ENCODE measurements around the gene CPXM2.
A peak's percentile ranks its signal among the peaks of the same experiment; 100 is the strongest.

Gene CPXM2

GRCh38 chr10:123865350-123865749 lies 26.3 kb downstream of the CPXM2 start:
- DNase-seq: no peak
- Histone ChIP-seq H3K4me1 (peaks cover 0 to 83% (median 33%) of the 10 kb centered on the region in 4 donors), H3K27me3 (no peaks in the 10 kb centered on the region), H3K9me3 (no peaks in the 10 kb centered on the region), H3K4me3 (no peak overlapping the region), H3K27ac (peak overlapping the region; percentile 83 to 87), H3K36me3 (peaks cover 0 to 5% (median 0%) of the 10 kb centered on the region in 3 donors)
- TF ChIP-seq, protein P1, sequence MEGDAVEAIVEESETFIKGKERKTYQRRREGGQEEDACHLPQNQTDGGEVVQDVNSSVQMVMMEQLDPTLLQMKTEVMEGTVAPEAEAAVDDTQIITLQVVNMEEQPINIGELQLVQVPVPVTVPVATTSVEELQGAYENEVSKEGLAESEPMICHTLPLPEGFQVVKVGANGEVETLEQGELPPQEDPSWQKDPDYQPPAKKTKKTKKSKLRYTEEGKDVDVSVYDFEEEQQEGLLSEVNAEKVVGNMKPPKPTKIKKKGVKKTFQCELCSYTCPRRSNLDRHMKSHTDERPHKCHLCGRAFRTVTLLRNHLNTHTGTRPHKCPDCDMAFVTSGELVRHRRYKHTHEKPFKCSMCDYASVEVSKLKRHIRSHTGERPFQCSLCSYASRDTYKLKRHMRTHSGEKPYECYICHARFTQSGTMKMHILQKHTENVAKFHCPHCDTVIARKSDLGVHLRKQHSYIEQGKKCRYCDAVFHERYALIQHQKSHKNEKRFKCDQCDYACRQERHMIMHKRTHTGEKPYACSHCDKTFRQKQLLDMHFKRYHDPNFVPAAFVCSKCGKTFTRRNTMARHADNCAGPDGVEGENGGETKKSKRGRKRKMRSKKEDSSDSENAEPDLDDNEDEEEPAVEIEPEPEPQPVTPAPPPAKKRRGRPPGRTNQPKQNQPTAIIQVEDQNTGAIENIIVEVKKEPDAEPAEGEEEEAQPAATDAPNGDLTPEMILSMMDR (IDR thresholded peaks at IDR 0.05): no peak
- intact Hi-C loops (cut with DNase I; ENCODE audit: low total_unique reads): no loop called here

DNA sequence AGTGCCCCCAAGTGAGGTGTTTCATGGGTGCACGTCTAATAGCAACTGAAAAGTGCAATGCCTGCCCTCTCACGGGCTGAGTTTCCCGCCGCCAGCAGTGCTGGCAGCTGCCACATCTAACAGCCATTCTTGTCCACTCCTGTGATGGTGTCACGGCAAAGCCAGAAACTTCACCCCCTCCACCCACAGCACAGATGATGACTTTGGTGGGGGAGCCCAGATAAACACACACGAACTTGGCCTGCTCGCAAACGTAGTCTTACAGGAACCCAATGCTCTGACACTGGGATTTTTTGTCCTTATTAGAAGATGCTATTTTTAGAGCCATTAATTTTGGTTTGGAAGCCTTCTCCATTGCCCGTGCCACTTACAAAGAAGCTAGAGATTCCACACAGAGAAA lies 26.7 kb downstream of the CPXM2 start:
- H3K27ac ChIP-seq: peak overlapping the region; percentile 83 to 87
- TF ChIP-seq, protein P1 (IDR thresholded peaks at IDR 0.05): no peak
- no peak overlapping the region for H3K4me3 ChIP-seq
- peak; percentile 58 to 92 for DNase-seq
- H3K4me1 ChIP-seq: peaks cover 0 to 78% (median 33%) of the 10 kb centered on the region in 4 donors
- peaks cover 0 to 5% (median 0%) of the 10 kb centered on the region in 3 donors for H3K36me3 ChIP-seq
- no peaks in the 10 kb centered on the region for H3K27me3 ChIP-seq
- H3K9me3 ChIP-seq: no peaks in the 10 kb centered on the region
- intact Hi-C loops (cut with DNase I; ENCODE audit: low total_unique reads): no loop called here

DNA sequence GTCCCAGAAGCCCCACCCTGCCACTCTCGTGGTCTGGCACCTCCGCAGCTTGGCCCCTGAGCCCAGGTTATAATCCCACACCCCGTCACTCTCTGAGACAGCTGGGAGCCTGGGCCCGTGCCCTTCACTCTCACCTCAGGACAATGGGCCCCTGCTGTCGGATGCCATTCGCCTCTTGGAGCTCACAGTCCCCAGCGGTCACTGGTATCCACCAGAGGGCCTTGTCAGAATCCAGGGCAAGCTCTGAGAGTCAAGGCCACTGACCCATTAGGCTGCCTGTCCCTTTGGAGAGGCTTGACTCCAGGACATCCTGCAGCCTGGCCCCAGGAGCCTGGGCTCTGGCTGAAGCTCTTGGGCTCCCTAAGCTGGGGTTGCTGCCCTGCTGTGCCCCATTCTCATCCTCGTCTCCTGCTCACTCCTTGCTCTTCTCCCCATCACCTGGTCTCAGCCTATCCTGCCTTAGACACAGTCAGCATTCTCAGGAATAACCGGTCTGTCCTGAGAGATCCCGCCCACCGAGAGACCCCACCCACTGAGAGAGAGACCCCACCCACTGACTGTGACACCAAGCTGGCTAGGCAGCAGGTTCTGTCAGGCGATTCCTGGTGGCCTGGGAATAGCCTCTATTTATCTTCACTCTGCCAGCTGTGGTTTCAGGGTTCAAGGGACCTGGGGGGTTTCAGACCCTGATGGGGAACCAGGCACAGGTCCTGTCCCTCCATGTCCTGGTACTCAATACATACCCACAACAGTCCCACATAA lies 27.7 kb downstream of the CPXM2 start:
- TF ChIP-seq, protein P1 (IDR thresholded peaks at IDR 0.05): no peak
- intact Hi-C loops (cut with DNase I; ENCODE audit: low total_unique reads): no loop called here
- Histone ChIP-seq H3K9me3 (no peaks in the 10 kb centered on the region), H3K27ac (peak overlapping the region; percentile 83 to 87), H3K4me1 (peaks cover 0 to 68% (median 33%) of the 10 kb centered on the region in 4 donors), H3K36me3 (peaks cover 0 to 5% (median 0%) of the 10 kb centered on the region in 3 donors), H3K4me3 (no peak overlapping the region), H3K27me3 (no peaks in the 10 kb centered on the region)
- no peak for DNase-seq

DNA sequence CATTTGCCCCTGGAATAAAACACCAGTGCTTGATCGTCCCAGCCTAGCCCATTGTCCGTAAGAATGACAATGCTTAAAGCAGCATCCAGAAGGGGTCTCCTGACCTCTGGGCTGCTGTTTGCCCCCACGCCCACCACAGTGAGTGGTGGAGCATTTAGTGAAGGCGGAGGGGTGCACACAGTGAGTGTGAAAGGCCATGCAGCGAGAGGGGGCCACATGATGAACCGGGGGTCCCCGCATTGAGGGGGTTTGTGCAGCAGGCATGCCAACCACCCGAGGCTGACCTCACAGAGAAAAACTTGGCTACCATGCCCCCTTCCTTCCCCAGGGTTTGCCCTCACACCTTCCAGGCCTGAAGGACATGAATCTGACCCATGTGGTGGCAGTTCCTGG lies 28.4 kb downstream of the CPXM2 start:
- TF ChIP-seq, protein P1 (IDR thresholded peaks at IDR 0.05): no peak
- Histone ChIP-seq H3K4me3 (no peak overlapping the region), H3K27ac (peak overlapping the region; percentile 83 to 87), H3K36me3 (peaks cover 0 to 5% (median 0%) of the 10 kb centered on the region in 3 donors), H3K9me3 (no peaks in the 10 kb centered on the region), H3K4me1 (peaks cover 0 to 68% (median 36%) of the 10 kb centered on the region in 4 donors), H3K27me3 (no peaks in the 10 kb centered on the region)
- no peak for DNase-seq
- intact Hi-C loops (cut with DNase I; ENCODE audit: low total_unique reads): no loop called here

- Histone ChIP-seq H3K9me3 (no peaks in the 10 kb centered on the region), H3K27me3 (no peaks in the 10 kb centered on the region), H3K36me3 (peaks cover 0 to 5% (median 0%) of the 10 kb centered on the region in 3 donors), H3K27ac (peak overlapping the region in 1 of 2 donors; percentile 83), H3K4me1 (peaks cover 0 to 68% (median 37%) of the 10 kb centered on the region in 4 donors), H3K4me3 (no peak overlapping the region)
- TF ChIP-seq, protein P1 (IDR thresholded peaks at IDR 0.05): no peak
- DNase-seq: no peak
- intact Hi-C loops (cut with DNase I; ENCODE audit: low total_unique reads): no loop called here
Measured at GRCh38 chr10:123862421-123863182, 29.0 kb downstream of the CPXM2 start.

Measured in tibial artery (tissue), 4 donors.